ENCODE measurements around the gene MINAR2. TPM values are rescaled to one million over a fixed set of nuclear protein-coding genes. Genes with fewer than 3 reads are reported as not detected.

The MINAR2 gene, protein sequence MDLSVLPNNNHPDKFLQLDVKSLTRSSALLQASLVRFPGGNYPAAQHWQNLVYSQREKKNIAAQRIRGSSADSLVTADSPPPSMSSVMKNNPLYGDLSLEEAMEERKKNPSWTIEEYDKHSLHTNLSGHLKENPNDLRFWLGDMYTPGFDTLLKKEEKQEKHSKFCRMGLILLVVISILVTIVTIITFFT
- not detected for total RNA-seq
- long read RNA-seq = 0 reads

GRCh38 chr5:129747572-129748407, at the start of gene MINAR2:
MINAR2 (plus strand) TSS chr5:129748094; CDS start chr5:129748191, 97 bp downstream.
- H3K9me3 ChIP-seq (replicated peaks) = no peaks in the 10 kb centered on the region
- no peak within 1 kb of the TSS for H3K27ac ChIP-seq (replicated peaks)
- TF ChIP-seq, protein P1, sequence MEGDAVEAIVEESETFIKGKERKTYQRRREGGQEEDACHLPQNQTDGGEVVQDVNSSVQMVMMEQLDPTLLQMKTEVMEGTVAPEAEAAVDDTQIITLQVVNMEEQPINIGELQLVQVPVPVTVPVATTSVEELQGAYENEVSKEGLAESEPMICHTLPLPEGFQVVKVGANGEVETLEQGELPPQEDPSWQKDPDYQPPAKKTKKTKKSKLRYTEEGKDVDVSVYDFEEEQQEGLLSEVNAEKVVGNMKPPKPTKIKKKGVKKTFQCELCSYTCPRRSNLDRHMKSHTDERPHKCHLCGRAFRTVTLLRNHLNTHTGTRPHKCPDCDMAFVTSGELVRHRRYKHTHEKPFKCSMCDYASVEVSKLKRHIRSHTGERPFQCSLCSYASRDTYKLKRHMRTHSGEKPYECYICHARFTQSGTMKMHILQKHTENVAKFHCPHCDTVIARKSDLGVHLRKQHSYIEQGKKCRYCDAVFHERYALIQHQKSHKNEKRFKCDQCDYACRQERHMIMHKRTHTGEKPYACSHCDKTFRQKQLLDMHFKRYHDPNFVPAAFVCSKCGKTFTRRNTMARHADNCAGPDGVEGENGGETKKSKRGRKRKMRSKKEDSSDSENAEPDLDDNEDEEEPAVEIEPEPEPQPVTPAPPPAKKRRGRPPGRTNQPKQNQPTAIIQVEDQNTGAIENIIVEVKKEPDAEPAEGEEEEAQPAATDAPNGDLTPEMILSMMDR (IDR thresholded peaks at IDR 0.05; ENCODE audit: borderline replicate concordance) = no peak
- intact Hi-C loops (cut with micrococcal nuclease) = no loop called here
- no peaks in the 10 kb centered on the region for H3K4me1 ChIP-seq
- no peak for DNase-seq
- H3K4me3 ChIP-seq = no peak within 1 kb of the TSS
- no peaks in the 10 kb centered on the region for H3K36me3 ChIP-seq
- H3K27me3 ChIP-seq (ENCODE audit: low read depth) = no peaks in the 10 kb centered on the region

- H3K27ac ChIP-seq (replicated peaks) = no peak overlapping the region
- TF ChIP-seq, protein P1 (IDR thresholded peaks at IDR 0.05; ENCODE audit: borderline replicate concordance) = no peak
- H3K4me1 ChIP-seq = no peaks in the 10 kb centered on the region
- no peaks in the 10 kb centered on the region for H3K36me3 ChIP-seq
- no peaks in the 10 kb centered on the region for H3K9me3 ChIP-seq (replicated peaks)
- intact Hi-C loops (cut with micrococcal nuclease) = no loop called here
- H3K27me3 ChIP-seq (ENCODE audit: low read depth) = no peaks in the 10 kb centered on the region
- no peak for DNase-seq
- no peak overlapping the region for H3K4me3 ChIP-seq
Observed at GRCh38 chr5:129698661-129699060, 49.2 kb upstream of the MINAR2 start.

GRCh38 chr5:129716235-129716634, 31.7 kb upstream of the MINAR2 start:
- no peaks in the 10 kb centered on the region for H3K36me3 ChIP-seq
- TF ChIP-seq, protein P1 (IDR thresholded peaks at IDR 0.05; ENCODE audit: borderline replicate concordance) = no peak
- intact Hi-C loops (cut with micrococcal nuclease) = no loop called here
- H3K27ac ChIP-seq (replicated peaks) = no peak overlapping the region
- no peak for DNase-seq
- no peaks in the 10 kb centered on the region for H3K27me3 ChIP-seq (ENCODE audit: low read depth)
- H3K4me1 ChIP-seq = no peaks in the 10 kb centered on the region
- no peak overlapping the region for H3K4me3 ChIP-seq
- no peaks in the 10 kb centered on the region for H3K9me3 ChIP-seq (replicated peaks)

DNA sequence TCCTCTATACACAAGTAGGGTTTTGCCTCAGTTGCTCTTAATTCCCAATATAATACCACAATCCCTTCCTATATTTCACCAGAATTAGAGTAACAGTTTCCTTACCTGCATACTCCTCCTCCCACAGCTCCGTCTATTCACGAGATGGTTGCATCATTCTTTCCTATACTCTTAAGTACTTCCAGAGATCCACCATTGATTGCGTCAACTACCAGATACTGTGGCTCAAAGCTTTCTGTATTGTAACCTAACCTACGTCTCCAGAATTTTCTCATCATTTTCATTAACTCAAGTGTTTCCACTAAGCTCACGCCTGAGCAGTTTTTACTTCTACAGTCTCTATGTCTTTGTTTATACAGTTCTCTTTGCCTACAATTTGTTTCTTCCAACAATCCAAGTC, 31.2 kb upstream of the MINAR2 start:
- no peaks in the 10 kb centered on the region for H3K36me3 ChIP-seq
- H3K9me3 ChIP-seq (replicated peaks) = no peaks in the 10 kb centered on the region
- no peaks in the 10 kb centered on the region for H3K4me1 ChIP-seq
- intact Hi-C loops (cut with micrococcal nuclease) = no loop called here
- no peak for DNase-seq
- no peaks in the 10 kb centered on the region for H3K27me3 ChIP-seq (ENCODE audit: low read depth)
- H3K27ac ChIP-seq (replicated peaks) = no peak overlapping the region
- TF ChIP-seq, protein P1 (IDR thresholded peaks at IDR 0.05; ENCODE audit: borderline replicate concordance) = no peak
- H3K4me3 ChIP-seq = no peak overlapping the region

GRCh38 chr5:129717751-129718310, 30.1 kb upstream of the MINAR2 start:
- TF ChIP-seq, protein P1 (IDR thresholded peaks at IDR 0.05; ENCODE audit: borderline replicate concordance) = no peak
- intact Hi-C loops (cut with micrococcal nuclease) = no loop called here
- Histone ChIP-seq H3K4me1 (no peaks in the 10 kb centered on the region), H3K27me3 (ENCODE audit: low read depth) (no peaks in the 10 kb centered on the region), H3K9me3 (replicated peaks) (no peaks in the 10 kb centered on the region), H3K4me3 (no peak overlapping the region), H3K27ac (replicated peaks) (no peak overlapping the region), H3K36me3 (no peaks in the 10 kb centered on the region)
- no peak for DNase-seq
